Urinary bladder (tissue), 2 donors: Measurements from ENCODE around the gene CT45A1. TPM values are rescaled to one million over a fixed set of nuclear protein-coding genes. Genes with fewer than 3 reads are reported as not detected.

Experiments used
- polyA plus RNA-seq: library from polyadenylated mRNA; stranded (reverse); fragments of 200-250 nt; gene quantifications from one replicate; pipeline ENCODE4 v1.2.3, GENCODE V29; 2013
- small RNA-seq: library from RNA; depleted of rRNA; stranded (forward); fragments of <200 nt; gene quantifications from one replicate; pipeline ENCODE3, GENCODE V24; 2014
- total RNA-seq: library from RNA; depleted of rRNA; stranded (reverse); fragments of >200 nt; gene quantifications from one replicate; pipeline ENCODE4 v1.2.3, GENCODE V29; 2014
- donor health status: healthy.

CT45A1 gene
- total and polyA plus RNA-seq, 2 donors, result not detected

Small RNAs within 50 kb of the gene (small RNA-seq; reads per million reads assigned to genes)
- not detected for gene AC240442.1

Other genes starting within 250 kb of the CT45A1 start
- gene INTS6L, start 193.0 kb upstream of the CT45A1 start, total RNA-seq, result 32.3 TPM
- 5.9 TPM for gene INTS6L, start 193.0 kb upstream of the CT45A1 start, polyA plus RNA-seq
- not detected for gene CT45A3, start 54.6 kb downstream of the CT45A1 start, total RNA-seq
- not detected for gene CT45A3, start 54.6 kb downstream of the CT45A1 start, polyA plus RNA-seq
- gene CT45A5, start 71.9 kb downstream of the CT45A1 start, total RNA-seq, result not detected
- gene CT45A5, start 71.9 kb downstream of the CT45A1 start, polyA plus RNA-seq, result not detected
- not detected for gene CT45A6, start 89.1 kb downstream of the CT45A1 start, total RNA-seq
- not detected for gene CT45A6, start 89.1 kb downstream of the CT45A1 start, polyA plus RNA-seq
- gene CT45A2, start 106.4 kb downstream of the CT45A1 start, total RNA-seq, result not detected
- not detected for gene CT45A2, start 106.4 kb downstream of the CT45A1 start, polyA plus RNA-seq
- gene CT45A7, start 123.6 kb downstream of the CT45A1 start, total RNA-seq, result not detected
- not detected for gene CT45A7, start 123.6 kb downstream of the CT45A1 start, polyA plus RNA-seq
- gene CT45A8, start 140.9 kb downstream of the CT45A1 start, total RNA-seq, result not detected
- not detected for gene CT45A8, start 140.9 kb downstream of the CT45A1 start, polyA plus RNA-seq
- not detected for gene CT45A9, start 158.2 kb downstream of the CT45A1 start, total RNA-seq
- not detected for gene CT45A9, start 158.2 kb downstream of the CT45A1 start, polyA plus RNA-seq
- not detected for gene CT45A10, start 179.8 kb downstream of the CT45A1 start, total RNA-seq
- gene CT45A10, start 179.8 kb downstream of the CT45A1 start, polyA plus RNA-seq, result not detected
- gene SAGE1, start 180.1 kb downstream of the CT45A1 start, total RNA-seq, result not detected
- not detected for gene SAGE1, start 180.1 kb downstream of the CT45A1 start, polyA plus RNA-seq